B cell (primary cell): Measurements from ENCODE around the gene RGS6.

Experiments used
- CTCF ChIP-seq: fragments of 200-600 bp; IDR thresholded peaks from one replicate; pipeline ENCODE4 v1.8.0; 2022; ENCODE audit warnings: antibody characterized with exemption, mild to moderate bottlenecking
- EZH2 ChIP-seq: IDR thresholded peaks from 2 replicates; pipeline ENCODE4 v1.6.1; 2012; ENCODE audit warnings: borderline replicate concordance, low read depth, mild to moderate bottlenecking, moderate library complexity, low read length; ENCODE audit not compliant: insufficient read depth, poor library complexity, severe bottlenecking

- TF ChIP-seq CTCF: no peak
- TF ChIP-seq EZH2: no peak
Observed at GRCh38 chr14:72254202-72254936, 322.1 kb downstream of the RGS6 start.
